ENCODE data around the gene HDAC8.

DNA sequence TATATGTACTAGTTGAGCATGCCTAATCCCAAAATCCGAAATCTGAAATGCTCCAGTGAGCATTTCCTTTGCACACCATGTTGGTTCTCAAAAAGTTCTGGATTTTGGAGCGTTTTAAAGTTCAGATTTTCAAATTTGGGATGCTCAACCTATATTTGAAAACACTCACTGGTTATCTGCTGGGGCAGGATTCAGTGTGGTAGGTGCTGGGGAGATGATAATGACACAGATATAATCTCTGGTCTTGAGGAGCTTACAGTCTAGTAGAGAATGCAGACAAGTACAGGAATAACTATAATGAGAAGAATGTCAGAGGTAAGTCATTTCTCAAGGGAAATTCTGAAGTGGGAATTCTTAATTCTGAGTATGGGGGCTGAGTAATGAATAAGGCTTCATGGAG lies 207.5 kb downstream of the HDAC8 start:
- TF ChIP-seq, protein P1, sequence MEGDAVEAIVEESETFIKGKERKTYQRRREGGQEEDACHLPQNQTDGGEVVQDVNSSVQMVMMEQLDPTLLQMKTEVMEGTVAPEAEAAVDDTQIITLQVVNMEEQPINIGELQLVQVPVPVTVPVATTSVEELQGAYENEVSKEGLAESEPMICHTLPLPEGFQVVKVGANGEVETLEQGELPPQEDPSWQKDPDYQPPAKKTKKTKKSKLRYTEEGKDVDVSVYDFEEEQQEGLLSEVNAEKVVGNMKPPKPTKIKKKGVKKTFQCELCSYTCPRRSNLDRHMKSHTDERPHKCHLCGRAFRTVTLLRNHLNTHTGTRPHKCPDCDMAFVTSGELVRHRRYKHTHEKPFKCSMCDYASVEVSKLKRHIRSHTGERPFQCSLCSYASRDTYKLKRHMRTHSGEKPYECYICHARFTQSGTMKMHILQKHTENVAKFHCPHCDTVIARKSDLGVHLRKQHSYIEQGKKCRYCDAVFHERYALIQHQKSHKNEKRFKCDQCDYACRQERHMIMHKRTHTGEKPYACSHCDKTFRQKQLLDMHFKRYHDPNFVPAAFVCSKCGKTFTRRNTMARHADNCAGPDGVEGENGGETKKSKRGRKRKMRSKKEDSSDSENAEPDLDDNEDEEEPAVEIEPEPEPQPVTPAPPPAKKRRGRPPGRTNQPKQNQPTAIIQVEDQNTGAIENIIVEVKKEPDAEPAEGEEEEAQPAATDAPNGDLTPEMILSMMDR (IDR thresholded peaks at IDR 0.05) = no peak
- no peak for TF ChIP-seq POLR2AphosphoS5 (IDR thresholded peaks at IDR 0.05)
- TF ChIP-seq POLR2A (IDR thresholded peaks at IDR 0.05) = no peak
- TF ChIP-seq EP300 (IDR thresholded peaks at IDR 0.05) = no peak

All from suprapubic skin (tissue), 4 donors.